NCI-H1694 treated with DMSO at 0.1 percent for 48 hours (cell line): ENCODE measurements around the gene TMEM135.

Experiments
- DNase-seq: peaks from one replicate; lab custom pipeline; 2025; lab: John Stamatoyannopoulos, UW

Gene TMEM135

GRCh38 chr11:87306262-87306851 lies 268.6 kb downstream of the TMEM135 start:
- no peak for DNase-seq

- no peak for DNase-seq
These were observed 269.4 kb downstream of the TMEM135 start for GRCh38 chr11:87307101-87307500.

- no peak for DNase-seq
These were observed 277.5 kb downstream of the TMEM135 start for GRCh38 chr11:87315229-87315628.

- DNase-seq: no peak
These were observed 278.8 kb downstream of the TMEM135 start for GRCh38 chr11:87316491-87316890.

- DNase-seq: no peak
These were observed 279.7 kb downstream of the TMEM135 start for GRCh38 chr11:87317441-87317840.

- no peak for DNase-seq
These were observed 282.4 kb downstream of the TMEM135 start for GRCh38 chr11:87320123-87320522.

- DNase-seq: no peak
These were observed 284.8 kb downstream of the TMEM135 start for GRCh38 chr11:87322568-87322967.

- no peak for DNase-seq
These were observed 286.2 kb downstream of the TMEM135 start for GRCh38 chr11:87323899-87324298.

- no peak for DNase-seq
These were observed 287.2 kb downstream of the TMEM135 start for GRCh38 chr11:87324817-87325489.

GRCh38 chr11:87325490-87325872 lies 287.7 kb downstream of the TMEM135 start:
- no peak for DNase-seq

- DNase-seq: no peak
These were observed 288.9 kb downstream of the TMEM135 start for GRCh38 chr11:87326594-87326993.

GRCh38 chr11:87329172-87329571 lies 291.4 kb downstream of the TMEM135 start:
- no peak for DNase-seq

- no peak for DNase-seq
These were observed 292.5 kb downstream of the TMEM135 start for GRCh38 chr11:87330187-87330601.

- DNase-seq: no peak
These were observed 293.5 kb downstream of the TMEM135 start for GRCh38 chr11:87331273-87331672.

GRCh38 chr11:87338046-87338639 lies 300.4 kb downstream of the TMEM135 start:
- DNase-seq: no peak

GRCh38 chr11:87339416-87339815 lies 301.7 kb downstream of the TMEM135 start:
- DNase-seq: no peak

- DNase-seq: no peak
These were observed 309.7 kb downstream of the TMEM135 start for GRCh38 chr11:87347441-87347840.

GRCh38 chr11:87347854-87348253 lies 310.1 kb downstream of the TMEM135 start:
- no peak for DNase-seq

GRCh38 chr11:87351676-87352075 lies 313.9 kb downstream of the TMEM135 start:
- DNase-seq: no peak

GRCh38 chr11:87352759-87353707 lies 315.3 kb downstream of the TMEM135 start:
- DNase-seq: peak; percentile 54

- no peak for DNase-seq
These were observed 316.1 kb downstream of the TMEM135 start for GRCh38 chr11:87353771-87354345.

GRCh38 chr11:87355596-87355995 lies 317.9 kb downstream of the TMEM135 start:
- no peak for DNase-seq
